ENCODE data around the gene UCP1.
A peak's percentile ranks its signal among the peaks of the same experiment; 100 is the strongest.

The UCP1 gene

DNA sequence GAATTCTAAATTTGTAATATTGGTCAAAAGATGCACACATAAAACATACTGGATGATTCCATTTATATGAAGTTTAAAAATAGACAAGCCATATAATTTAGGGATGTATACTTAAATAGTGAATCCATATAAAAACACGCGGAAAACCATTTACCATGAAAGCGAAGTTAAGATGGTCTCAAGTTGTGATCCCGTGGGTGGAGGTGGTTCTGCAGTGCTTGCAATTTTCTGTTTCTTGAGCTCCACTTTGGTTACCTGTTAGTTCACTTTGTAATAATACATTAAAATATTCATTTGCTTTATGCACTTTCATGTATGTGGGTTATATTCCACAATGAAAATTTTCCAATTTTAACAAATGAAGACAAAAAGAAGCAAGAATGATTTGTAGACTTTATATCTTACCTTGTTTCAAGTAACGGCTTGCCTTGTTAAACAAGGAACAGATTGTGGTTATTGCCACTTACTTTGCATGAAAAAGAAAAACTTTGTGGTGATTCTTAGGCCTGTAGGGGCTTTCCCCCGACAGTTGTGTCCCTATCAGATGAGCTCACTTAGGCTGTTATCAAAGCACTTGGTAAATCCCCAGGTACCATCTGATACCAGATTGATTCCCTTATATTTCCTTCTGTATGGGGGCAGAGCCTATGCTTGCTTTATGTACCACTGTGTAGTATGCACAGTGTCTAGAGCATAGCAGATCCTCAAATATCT lies 12.2 kb downstream of the UCP1 start:
- Histone ChIP-seq H3K18ac (ENCODE audit: low read depth in 1 of 2, low read length in 2 of 2) (no peak overlapping the region), H4K8ac (ENCODE audit: low read length) (no peak overlapping the region), H2BK12ac (ENCODE audit: low read length in 2 of 2) (no peak overlapping the region), H3K14ac (ENCODE audit: low read length in 2 of 2) (no peak overlapping the region), H2AK5ac (ENCODE audit: low read length, severe bottlenecking) (no peak overlapping the region), H2BK5ac (ENCODE audit: low read depth, low read length, poor library complexity, severe bottlenecking) (no peak overlapping the region), H2AFZ (ENCODE audit: low read depth, low read length) (no peak overlapping the region), H3K4ac (ENCODE audit: low read depth in 1 of 2, low read length in 2 of 2) (no peak overlapping the region), H3K4me1 (ENCODE audit: control insufficient read depth, insufficient read depth, low read depth, low read length) (no peaks in the 10 kb centered on the region), H3K4me2 (ENCODE audit: low read length, poor library complexity, severe bottlenecking) (no peak overlapping the region), H2BK120ac (ENCODE audit: low read depth, low read length) (no peak overlapping the region), H3K4me3 (ENCODE audit: insufficient read depth in 1 of 2, low read depth in 1 of 2, low read length in 2 of 2) (no peak overlapping the region), H3K23ac (ENCODE audit: low read length in 2 of 2) (no peak overlapping the region), H3K36me3 (ENCODE audit: control insufficient read depth in 1 of 2, insufficient read depth in 2 of 2, low read depth in 1 of 2, low read length in 2 of 2) (peaks cover 0 to 12% of the 10 kb centered on the region in 2 experiments), H3K9me3 (ENCODE audit: control insufficient read depth, low read length) (no peaks in the 10 kb centered on the region), H3K79me1 (replicated peaks; ENCODE audit: low read length, poor library complexity, severe bottlenecking) (no peaks in the 10 kb centered on the region), H4K91ac (ENCODE audit: low read length) (no peak overlapping the region), H3K27me3 (ENCODE audit: control insufficient read depth in 1 of 2, insufficient read depth in 1 of 2, low read length in 2 of 2) (no peaks in the 10 kb centered on the region), H3K9ac (ENCODE audit: low read length) (no peak overlapping the region), H2BK15ac (ENCODE audit: low read depth, poor library complexity, severe bottlenecking) (no peak overlapping the region), H3K27ac (ENCODE audit: low read length, poor library complexity, severe bottlenecking) (no peak overlapping the region)
- DNase-seq: no peak
- WGBS: 90% methylated on average over 6 of the region's 6 CpGs

DNA sequence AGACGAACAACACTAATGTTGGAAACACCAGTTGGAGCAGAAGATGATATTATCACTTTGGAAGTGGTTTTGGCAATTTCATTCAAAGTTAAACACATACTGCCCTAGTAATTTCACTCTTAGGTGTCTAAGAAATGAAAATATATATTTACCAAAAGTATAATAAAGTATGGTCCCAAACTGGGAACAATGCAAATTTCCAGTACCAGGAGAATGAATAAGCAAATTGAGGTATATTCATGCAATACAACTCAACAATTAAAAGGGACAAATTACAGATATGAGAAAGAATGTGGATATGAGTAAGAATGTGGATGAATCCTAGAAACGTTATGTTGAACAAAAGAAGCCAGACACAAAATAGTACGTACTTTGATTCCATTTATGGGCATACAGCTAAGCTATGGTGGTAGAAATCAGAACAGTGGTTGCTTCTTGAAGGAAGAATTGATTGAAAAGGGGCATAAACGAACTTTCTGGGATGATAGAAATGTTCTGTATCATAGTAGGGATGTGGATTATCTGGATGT lies 34.7 kb downstream of the UCP1 start:
- Histone ChIP-seq H3K4me1 (ENCODE audit: control insufficient read depth, insufficient read depth, low read depth, low read length) (no peaks in the 10 kb centered on the region), H2AFZ (ENCODE audit: low read depth, low read length) (no peak overlapping the region), H3K4me2 (ENCODE audit: low read length, poor library complexity, severe bottlenecking) (no peak overlapping the region), H2BK12ac (ENCODE audit: low read length in 2 of 2) (no peak overlapping the region), H2BK15ac (ENCODE audit: low read depth, poor library complexity, severe bottlenecking) (no peak overlapping the region), H3K23ac (ENCODE audit: low read length in 2 of 2) (no peak overlapping the region), H3K9ac (ENCODE audit: low read length) (no peak overlapping the region), H4K91ac (ENCODE audit: low read length) (no peak overlapping the region), H3K14ac (ENCODE audit: low read length in 2 of 2) (no peak overlapping the region), H2BK5ac (ENCODE audit: low read depth, low read length, poor library complexity, severe bottlenecking) (no peak overlapping the region), H3K79me1 (replicated peaks; ENCODE audit: low read length, poor library complexity, severe bottlenecking) (peaks cover 4% of the 10 kb centered on the region), H3K27ac (ENCODE audit: low read length, poor library complexity, severe bottlenecking) (no peak overlapping the region), H2AK5ac (ENCODE audit: low read length, severe bottlenecking) (no peak overlapping the region), H4K8ac (ENCODE audit: low read length) (no peak overlapping the region), H3K27me3 (ENCODE audit: control insufficient read depth in 1 of 2, insufficient read depth in 1 of 2, low read length in 2 of 2) (no peaks in the 10 kb centered on the region), H3K9me3 (ENCODE audit: control insufficient read depth, low read length) (no peaks in the 10 kb centered on the region), H2BK120ac (ENCODE audit: low read depth, low read length) (no peak overlapping the region), H3K36me3 (ENCODE audit: control insufficient read depth in 1 of 2, insufficient read depth in 2 of 2, low read depth in 1 of 2, low read length in 2 of 2) (peaks cover 3 to 55% of the 10 kb centered on the region in 2 experiments), H3K4me3 (ENCODE audit: insufficient read depth in 1 of 2, low read depth in 1 of 2, low read length in 2 of 2) (no peak overlapping the region), H3K18ac (ENCODE audit: low read depth in 1 of 2, low read length in 2 of 2) (no peak overlapping the region), H3K4ac (ENCODE audit: low read depth in 1 of 2, low read length in 2 of 2) (no peak overlapping the region)
- no peak for DNase-seq
- WGBS: 82% methylated on average over 3 of the region's 4 CpGs

DNA sequence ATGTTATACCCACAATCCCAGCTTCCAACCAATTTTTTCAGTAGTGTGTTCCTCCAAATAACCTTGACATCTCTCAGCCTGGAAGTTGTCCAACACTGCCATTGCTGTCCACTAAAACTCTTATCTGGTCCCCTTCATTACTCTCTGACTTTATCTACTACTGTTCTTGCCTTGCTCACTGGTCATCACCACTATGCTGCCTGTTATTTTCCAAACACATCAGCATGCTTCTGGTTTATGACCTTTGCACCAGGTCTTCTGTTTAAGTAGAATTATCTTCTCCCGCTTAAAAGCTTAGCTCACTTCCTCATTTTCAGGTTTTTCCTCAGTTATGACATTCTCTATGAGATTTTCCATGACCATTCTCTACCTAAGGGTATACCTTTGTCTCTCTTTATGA lies 39.3 kb downstream of the UCP1 start:
- H2BK12ac ChIP-seq (ENCODE audit: low read length in 2 of 2): no peak overlapping the region
- no peak overlapping the region for H4K91ac ChIP-seq (ENCODE audit: low read length)
- H3K4ac ChIP-seq (ENCODE audit: low read depth in 1 of 2, low read length in 2 of 2): no peak overlapping the region
- H2AFZ ChIP-seq (ENCODE audit: low read depth, low read length): no peak overlapping the region
- no peak overlapping the region for H4K8ac ChIP-seq (ENCODE audit: low read length)
- no peaks in the 10 kb centered on the region for H3K9me3 ChIP-seq (ENCODE audit: control insufficient read depth, low read length)
- no peak overlapping the region for H3K18ac ChIP-seq (ENCODE audit: low read depth in 1 of 2, low read length in 2 of 2)
- no peak overlapping the region for H3K27ac ChIP-seq (ENCODE audit: low read length, poor library complexity, severe bottlenecking)
- H2BK15ac ChIP-seq (ENCODE audit: low read depth, poor library complexity, severe bottlenecking): no peak overlapping the region
- WGBS: 42% methylated on average over 1 of the region's 1 CpG
- H3K27me3 ChIP-seq (ENCODE audit: control insufficient read depth in 1 of 2, insufficient read depth in 1 of 2, low read length in 2 of 2): no peaks in the 10 kb centered on the region
- H3K23ac ChIP-seq (ENCODE audit: low read length in 2 of 2): no peak overlapping the region
- no peak for DNase-seq
- H3K4me1 ChIP-seq (ENCODE audit: control insufficient read depth, insufficient read depth, low read depth, low read length): no peaks in the 10 kb centered on the region
- peaks cover 3 to 43% of the 10 kb centered on the region in 2 experiments for H3K36me3 ChIP-seq (ENCODE audit: control insufficient read depth in 1 of 2, insufficient read depth in 2 of 2, low read depth in 1 of 2, low read length in 2 of 2)
- no peak overlapping the region for H3K4me3 ChIP-seq (ENCODE audit: insufficient read depth in 1 of 2, low read depth in 1 of 2, low read length in 2 of 2)
- H3K9ac ChIP-seq (ENCODE audit: low read length): no peak overlapping the region
- H3K14ac ChIP-seq (ENCODE audit: low read length in 2 of 2): no peak overlapping the region
- peaks cover 11% of the 10 kb centered on the region for H3K79me1 ChIP-seq (replicated peaks; ENCODE audit: low read length, poor library complexity, severe bottlenecking)
- no peak overlapping the region for H3K4me2 ChIP-seq (ENCODE audit: low read length, poor library complexity, severe bottlenecking)
- H2BK120ac ChIP-seq (ENCODE audit: low read depth, low read length): no peak overlapping the region
- no peak overlapping the region for H2BK5ac ChIP-seq (ENCODE audit: low read depth, low read length, poor library complexity, severe bottlenecking)
- H2AK5ac ChIP-seq (ENCODE audit: low read length, severe bottlenecking): no peak overlapping the region

DNA sequence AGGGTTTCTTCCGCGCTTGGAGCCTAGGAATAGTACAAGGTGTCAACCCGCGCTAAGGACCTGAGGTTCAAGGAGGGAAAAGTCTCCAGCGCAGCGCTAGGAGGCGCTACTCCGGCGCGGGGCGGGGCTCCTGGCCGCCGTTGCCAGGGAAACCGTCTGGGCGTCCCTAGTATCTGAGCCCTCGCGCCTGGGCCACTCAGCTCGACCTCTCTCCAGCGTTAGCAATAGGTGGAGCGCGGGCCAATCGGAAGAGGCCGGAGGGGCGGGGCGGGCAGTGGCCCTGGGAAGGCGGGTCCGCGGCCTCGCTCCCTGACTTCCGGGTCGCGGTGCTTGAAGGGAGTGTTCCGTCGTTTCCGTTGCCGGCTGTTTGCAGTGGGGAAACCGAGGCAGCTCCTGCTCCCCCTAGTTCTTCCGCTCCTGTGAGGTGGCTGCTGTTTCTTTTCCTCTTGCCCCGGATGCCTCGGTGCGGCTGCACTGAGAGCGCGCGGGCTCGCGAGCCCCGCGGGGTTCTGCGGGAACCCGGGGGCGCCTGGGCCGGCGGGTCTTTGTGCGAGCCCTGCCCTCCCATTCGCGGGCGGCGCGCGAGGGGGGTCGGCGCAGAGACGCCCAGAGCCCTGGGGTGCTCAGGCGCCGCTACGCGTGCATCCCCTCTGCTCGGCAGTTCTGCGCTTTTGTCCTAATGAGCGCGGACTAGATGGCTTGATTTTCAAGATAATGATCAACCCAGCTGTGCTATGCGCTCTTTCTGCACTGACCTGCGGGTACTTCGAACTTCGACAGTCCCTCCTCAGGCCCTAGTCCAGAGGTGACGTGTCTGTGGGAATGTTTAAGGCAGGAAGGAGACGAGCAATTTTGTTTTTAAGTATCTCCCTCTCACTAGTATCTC lies 44.7 kb downstream of the UCP1 start, which contains the start of gene ELMOD2:
ELMOD2 (plus strand) TSS at position 312 of the 886 bp plus-strand sequence. CDS start 1,261 bp downstream, outside the sequence.
- Histone ChIP-seq H2BK12ac (ENCODE audit: low read length in 2 of 2) (no peak within 1 kb of the TSS), H3K27me3 (ENCODE audit: control insufficient read depth in 1 of 2, insufficient read depth in 1 of 2, low read length in 2 of 2) (no peaks in the 10 kb centered on the region), H3K4me3 (ENCODE audit: insufficient read depth in 1 of 2, low read depth in 1 of 2, low read length in 2 of 2) (peak within 1 kb of the TSS; percentile 83 to 90), H3K27ac (ENCODE audit: low read length, poor library complexity, severe bottlenecking) (peak within 1 kb of the TSS; percentile 87), H3K23ac (ENCODE audit: low read length in 2 of 2) (no peak within 1 kb of the TSS), H3K14ac (ENCODE audit: low read length in 2 of 2) (peak within 1 kb of the TSS in 1 of 2 experiments; percentile 89), H4K8ac (ENCODE audit: low read length) (peak within 1 kb of the TSS; percentile 98), H4K91ac (ENCODE audit: low read length) (peak within 1 kb of the TSS; percentile 95), H2AK5ac (ENCODE audit: low read length, severe bottlenecking) (peak within 1 kb of the TSS; percentile 16), H3K79me1 (replicated peaks; ENCODE audit: low read length, poor library complexity, severe bottlenecking) (peaks cover 9% of the 10 kb centered on the region), H3K9ac (ENCODE audit: low read length) (peak within 1 kb of the TSS; percentile 91), H3K9me3 (ENCODE audit: control insufficient read depth, low read length) (no peaks in the 10 kb centered on the region), H2AFZ (ENCODE audit: low read depth, low read length) (peak within 1 kb of the TSS; percentile 64), H3K18ac (ENCODE audit: low read depth in 1 of 2, low read length in 2 of 2) (peak within 1 kb of the TSS; percentile 94), H2BK120ac (ENCODE audit: low read depth, low read length) (peak within 1 kb of the TSS; percentile 93), H2BK15ac (ENCODE audit: low read depth, poor library complexity, severe bottlenecking) (no peak within 1 kb of the TSS), H2BK5ac (ENCODE audit: low read depth, low read length, poor library complexity, severe bottlenecking) (peak within 1 kb of the TSS; percentile 87), H3K4ac (ENCODE audit: low read depth in 1 of 2, low read length in 2 of 2) (peak within 1 kb of the TSS in 1 of 2 experiments; percentile 88), H3K4me1 (ENCODE audit: control insufficient read depth, insufficient read depth, low read depth, low read length) (no peaks in the 10 kb centered on the region), H3K4me2 (ENCODE audit: low read length, poor library complexity, severe bottlenecking) (peak within 1 kb of the TSS; percentile 75), H3K36me3 (ENCODE audit: control insufficient read depth in 1 of 2, insufficient read depth in 2 of 2, low read depth in 1 of 2, low read length in 2 of 2) (peaks cover 0 to 21% of the 10 kb centered on the region in 2 experiments)
- peak; percentile 98 for DNase-seq
- WGBS: under 1% methylated on average over 75 of the region's 77 CpGs
